ENCODE measurements around the gene LAMA4.

DNA sequence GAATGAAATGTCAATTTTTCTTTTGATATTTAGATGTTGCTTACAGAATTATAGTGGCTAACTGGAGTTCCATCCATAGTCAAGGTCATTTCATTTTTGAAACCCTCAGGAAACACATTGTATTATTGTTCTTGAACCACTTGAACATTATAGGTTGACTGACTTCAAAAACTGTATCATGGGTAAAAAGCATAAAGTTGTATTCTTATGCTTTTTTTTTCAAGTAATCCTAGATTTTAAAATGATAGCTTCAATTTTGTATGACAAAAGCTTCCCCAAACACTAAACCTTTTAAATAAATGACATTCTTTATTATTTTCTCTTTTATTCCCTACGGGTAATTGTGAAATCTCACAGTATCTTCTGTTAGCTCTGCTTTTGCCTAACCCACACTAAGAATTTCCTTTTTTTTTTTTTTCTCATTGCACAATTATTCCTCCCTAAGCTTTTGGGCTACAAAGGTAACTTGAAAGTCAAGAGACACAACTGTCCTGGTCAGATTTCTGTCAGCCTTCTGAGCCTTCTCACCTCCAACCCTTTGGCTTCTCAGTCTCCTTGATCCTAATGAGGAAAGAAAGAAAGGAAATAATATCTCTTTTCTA, 36.9 kb upstream of the LAMA4 start:
- no peak for TF ChIP-seq SUZ12 (IDR thresholded peaks at IDR 0.05; ENCODE audit: extremely low read depth, insufficient read depth, insufficient read length)
- no peak for TF ChIP-seq ZNF274 (IDR thresholded peaks at IDR 0.05; ENCODE audit: low read depth, low read length)

Data from NT2/D1 (cell line).